ENCODE data around the gene PIGZ. TPM values are rescaled to one million over a fixed set of nuclear protein-coding genes. Genes with fewer than 3 reads are reported as not detected.

The PIGZ gene
- total and polyA plus RNA-seq, 9 of the 15 experiments (the other 6 are each of a cell fraction or from before 2014, with no cell fraction given): 0.15 to 1.8 (median 0.76) TPM

DNA sequence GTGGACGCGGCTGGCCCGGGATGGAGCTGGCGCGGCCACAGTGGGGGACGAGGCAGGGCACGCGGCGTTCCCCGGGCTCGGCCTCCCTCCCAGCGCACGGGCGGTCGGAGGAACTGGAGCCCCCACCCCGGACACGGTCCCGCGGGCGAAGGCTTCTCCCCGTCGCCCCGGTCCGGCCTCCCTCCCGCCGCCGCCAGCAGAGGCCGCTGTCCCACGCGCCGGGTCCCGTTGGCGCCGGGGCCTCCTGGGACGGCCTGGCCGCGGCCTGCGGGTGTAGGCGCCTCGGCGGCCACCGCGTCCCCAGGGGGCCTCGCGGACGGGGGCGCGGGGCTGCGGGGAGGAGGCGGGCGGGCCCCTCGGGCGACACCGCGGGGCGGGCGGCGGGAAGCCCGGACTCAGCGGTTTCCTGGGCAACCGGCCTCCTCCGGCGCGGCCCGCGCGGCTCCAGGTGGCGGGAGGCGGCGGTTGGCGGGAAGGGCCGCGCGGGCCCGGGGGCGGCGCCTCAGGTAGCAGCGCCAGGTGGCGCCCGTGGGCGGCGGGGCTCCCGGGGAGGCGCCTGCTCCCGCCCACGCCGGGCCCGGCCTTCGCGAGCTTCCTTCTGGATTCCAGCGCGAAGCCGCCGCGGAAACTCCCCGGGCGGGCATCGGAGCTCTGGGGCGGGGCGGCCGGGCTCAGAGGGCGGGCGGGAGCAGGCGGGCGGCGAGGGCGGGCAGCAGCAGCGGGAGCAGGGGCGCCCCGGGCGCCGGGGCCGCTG, 34.2 kb upstream of the PIGZ start (continued):
- TF ChIP-seq, protein P1, sequence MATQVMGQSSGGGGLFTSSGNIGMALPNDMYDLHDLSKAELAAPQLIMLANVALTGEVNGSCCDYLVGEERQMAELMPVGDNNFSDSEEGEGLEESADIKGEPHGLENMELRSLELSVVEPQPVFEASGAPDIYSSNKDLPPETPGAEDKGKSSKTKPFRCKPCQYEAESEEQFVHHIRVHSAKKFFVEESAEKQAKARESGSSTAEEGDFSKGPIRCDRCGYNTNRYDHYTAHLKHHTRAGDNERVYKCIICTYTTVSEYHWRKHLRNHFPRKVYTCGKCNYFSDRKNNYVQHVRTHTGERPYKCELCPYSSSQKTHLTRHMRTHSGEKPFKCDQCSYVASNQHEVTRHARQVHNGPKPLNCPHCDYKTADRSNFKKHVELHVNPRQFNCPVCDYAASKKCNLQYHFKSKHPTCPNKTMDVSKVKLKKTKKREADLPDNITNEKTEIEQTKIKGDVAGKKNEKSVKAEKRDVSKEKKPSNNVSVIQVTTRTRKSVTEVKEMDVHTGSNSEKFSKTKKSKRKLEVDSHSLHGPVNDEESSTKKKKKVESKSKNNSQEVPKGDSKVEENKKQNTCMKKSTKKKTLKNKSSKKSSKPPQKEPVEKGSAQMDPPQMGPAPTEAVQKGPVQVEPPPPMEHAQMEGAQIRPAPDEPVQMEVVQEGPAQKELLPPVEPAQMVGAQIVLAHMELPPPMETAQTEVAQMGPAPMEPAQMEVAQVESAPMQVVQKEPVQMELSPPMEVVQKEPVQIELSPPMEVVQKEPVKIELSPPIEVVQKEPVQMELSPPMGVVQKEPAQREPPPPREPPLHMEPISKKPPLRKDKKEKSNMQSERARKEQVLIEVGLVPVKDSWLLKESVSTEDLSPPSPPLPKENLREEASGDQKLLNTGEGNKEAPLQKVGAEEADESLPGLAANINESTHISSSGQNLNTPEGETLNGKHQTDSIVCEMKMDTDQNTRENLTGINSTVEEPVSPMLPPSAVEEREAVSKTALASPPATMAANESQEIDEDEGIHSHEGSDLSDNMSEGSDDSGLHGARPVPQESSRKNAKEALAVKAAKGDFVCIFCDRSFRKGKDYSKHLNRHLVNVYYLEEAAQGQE (IDR thresholded peaks at IDR 0.05; ENCODE audit: borderline replicate concordance): peak; percentile 50; the same call in 1 of the 2 replicates
- TF ChIP-seq, protein P1 (CRISPR knock-in tag; IDR thresholded peaks at IDR 0.05; ENCODE audit: low read depth): no peak
- no peak for TF ChIP-seq EWSR1 (IDR thresholded peaks at IDR 0.05; ENCODE audit: borderline replicate concordance, low read depth, partially characterized antibody)
- TF ChIP-seq NELFE (IDR thresholded peaks at IDR 0.05; ENCODE audit: insufficient read depth, insufficient read length): no peak
- no peak for TF ChIP-seq ZNF3 (CRISPR knock-in tag; IDR thresholded peaks at IDR 0.05)
- TF ChIP-seq, protein P2, sequence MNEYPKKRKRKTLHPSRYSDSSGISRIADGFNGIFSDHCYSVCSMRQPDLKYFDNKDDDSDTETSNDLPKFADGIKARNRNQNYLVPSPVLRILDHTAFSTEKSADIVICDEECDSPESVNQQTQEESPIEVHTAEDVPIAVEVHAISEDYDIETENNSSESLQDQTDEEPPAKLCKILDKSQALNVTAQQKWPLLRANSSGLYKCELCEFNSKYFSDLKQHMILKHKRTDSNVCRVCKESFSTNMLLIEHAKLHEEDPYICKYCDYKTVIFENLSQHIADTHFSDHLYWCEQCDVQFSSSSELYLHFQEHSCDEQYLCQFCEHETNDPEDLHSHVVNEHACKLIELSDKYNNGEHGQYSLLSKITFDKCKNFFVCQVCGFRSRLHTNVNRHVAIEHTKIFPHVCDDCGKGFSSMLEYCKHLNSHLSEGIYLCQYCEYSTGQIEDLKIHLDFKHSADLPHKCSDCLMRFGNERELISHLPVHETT (CRISPR knock-in tag; conservative IDR thresholded peaks at IDR 0.05 in 1 of 2, IDR thresholded peaks at IDR 0.05 in 1 of 2): peak in 1 of 2 experiments; percentile 92; a peak in 2 of 4 replicates
- TF ChIP-seq MCM5 (IDR thresholded peaks at IDR 0.05; ENCODE audit: low read depth): no peak
- no peak; the same call in 1 of the 2 replicates for TF ChIP-seq POLR2AphosphoS5 (IDR thresholded peaks at IDR 0.05; ENCODE audit: control insufficient read depth, insufficient read depth, low read depth, low read length)
- TF ChIP-seq LARP7 (IDR thresholded peaks at IDR 0.05): no peak
- peak; percentile 31; the same call in 1 of the 2 replicates for TF ChIP-seq ZSCAN29 (IDR thresholded peaks at IDR 0.05)
- no peak for TF ChIP-seq GTF2F1 (IDR thresholded peaks at IDR 0.05; ENCODE audit: low read depth, low read length)
- no peak for TF ChIP-seq BDP1 (IDR thresholded peaks at IDR 0.05; ENCODE audit: insufficient read depth, insufficient read length)
- TF ChIP-seq ATF7 (IDR thresholded peaks at IDR 0.05): no peak
- no peak for TF ChIP-seq SETDB1 (IDR thresholded peaks at IDR 0.05; ENCODE audit: low read length)
- no peak for TF ChIP-seq CBFA2T2 (conservative IDR thresholded peaks at IDR 0.05)
- TF ChIP-seq PTBP1 (IDR thresholded peaks at IDR 0.05; ENCODE audit: low read depth, low read length): no peak
- TF ChIP-seq, protein P3, sequence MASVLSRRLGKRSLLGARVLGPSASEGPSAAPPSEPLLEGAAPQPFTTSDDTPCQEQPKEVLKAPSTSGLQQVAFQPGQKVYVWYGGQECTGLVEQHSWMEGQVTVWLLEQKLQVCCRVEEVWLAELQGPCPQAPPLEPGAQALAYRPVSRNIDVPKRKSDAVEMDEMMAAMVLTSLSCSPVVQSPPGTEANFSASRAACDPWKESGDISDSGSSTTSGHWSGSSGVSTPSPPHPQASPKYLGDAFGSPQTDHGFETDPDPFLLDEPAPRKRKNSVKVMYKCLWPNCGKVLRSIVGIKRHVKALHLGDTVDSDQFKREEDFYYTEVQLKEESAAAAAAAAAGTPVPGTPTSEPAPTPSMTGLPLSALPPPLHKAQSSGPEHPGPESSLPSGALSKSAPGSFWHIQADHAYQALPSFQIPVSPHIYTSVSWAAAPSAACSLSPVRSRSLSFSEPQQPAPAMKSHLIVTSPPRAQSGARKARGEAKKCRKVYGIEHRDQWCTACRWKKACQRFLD (CRISPR knock-in tag; IDR thresholded peaks at IDR 0.05): peak; percentile 65; the same call in 1 of the 2 replicates
- no peak for TF ChIP-seq BCOR (IDR thresholded peaks at IDR 0.05)
- no peak for TF ChIP-seq CHCHD3 (CRISPR knock-in tag; IDR thresholded peaks at IDR 0.05)
